Neuronal stem cell (in vitro differentiated cells): ENCODE measurements around the gene PERCC1.

Experiments
- DNase-seq: peaks from one replicate; pipeline ENCODE4 v3.0.0-alpha.2; 2013; ENCODE audit warnings: low spot score
- H2AFZ ChIP-seq: one replicate; pipeline ENCODE4 v1.6.1; 2013; ENCODE audit warnings: mild to moderate bottlenecking, low read length, inconsistent platforms
- H2AK5ac ChIP-seq: 2 replicates; pipeline ENCODE4 v1.6.1; 2013; ENCODE audit warnings: low read depth, mild to moderate bottlenecking, inconsistent platforms, low read length, moderate library complexity, mixed read lengths
- H2BK120ac ChIP-seq: 2 replicates; pipeline ENCODE4 v1.6.1; 2013; ENCODE audit warnings: low read depth, mild to moderate bottlenecking, inconsistent platforms, low read length, moderate library complexity, mixed read lengths
- H2BK12ac ChIP-seq: one replicate; pipeline ENCODE4 v1.6.1; 2013; ENCODE audit warnings: low read length, inconsistent platforms
- H2BK15ac ChIP-seq: 2 replicates; pipeline ENCODE4 v1.6.1; 2013; ENCODE audit warnings: mild to moderate bottlenecking, low read length, inconsistent platforms, mixed read lengths
- H2BK5ac ChIP-seq: one replicate; pipeline ENCODE4 v1.6.1; 2013; ENCODE audit warnings: inconsistent platforms, mild to moderate bottlenecking, low read length, moderate library complexity
- H3K14ac ChIP-seq: one replicate; pipeline ENCODE4 v1.6.1; 2013; ENCODE audit warnings: low read length, inconsistent platforms
- H3K18ac ChIP-seq: 2 replicates; pipeline ENCODE4 v1.6.1; 2013; ENCODE audit warnings: low read length, inconsistent platforms
- H3K23ac ChIP-seq: 2 replicates; pipeline ENCODE4 v1.6.1; 2013; ENCODE audit warnings: low read depth, mild to moderate bottlenecking, mixed read lengths, low read length, inconsistent platforms; ENCODE audit not compliant: poor library complexity
- H3K27ac ChIP-seq: replicated peaks from 3 replicates; pipeline ENCODE4 v1.5.1; 2013; ENCODE audit warnings: low read length, inconsistent platforms
- H3K27me3 ChIP-seq, 3 experiments: 2 replicates each; pipeline ENCODE4 v1.6.1; 2013; ENCODE audit warnings: low read length in 3 of 3, mild to moderate bottlenecking in 2 of 3, inconsistent platforms in 1 of 3, low read depth in 1 of 3, mixed read lengths in 1 of 3, moderate library complexity in 1 of 3; ENCODE audit not compliant: control insufficient read depth in 3 of 3, insufficient read depth in 3 of 3
- H3K36me3 ChIP-seq, 2 donors: replicated peaks in 1 of 2; 2 replicates each; pipeline ENCODE4 v1.6.1; 2013; ENCODE audit warnings: low read length in 2 of 2; ENCODE audit not compliant: control insufficient read depth in 2 of 2, insufficient read depth in 2 of 2
- H3K4ac ChIP-seq: 2 replicates; pipeline ENCODE4 v1.6.1; 2013; ENCODE audit warnings: inconsistent platforms, mild to moderate bottlenecking, low read length, moderate library complexity
- H3K4me1 ChIP-seq, 2 donors: 1 replicate in 1 of 2; 2 replicates in 1 of 2; pipeline ENCODE4 v1.6.1; 2013; ENCODE audit warnings: low read length in 2 of 2, low read depth in 1 of 2; ENCODE audit not compliant: control insufficient read depth in 2 of 2, insufficient read depth in 1 of 2
- H3K4me2 ChIP-seq: one replicate; pipeline ENCODE4 v1.6.1; 2013; ENCODE audit warnings: mild to moderate bottlenecking, low read length, inconsistent platforms; ENCODE audit not compliant: insufficient read depth, poor library complexity, severe bottlenecking
- H3K4me3 ChIP-seq, 2 donors: 2 replicates each; pipeline ENCODE4 v1.5.1; 2013; ENCODE audit warnings: low read length in 2 of 2, mild to moderate bottlenecking in 2 of 2, inconsistent platforms in 1 of 2, moderate library complexity in 1 of 2
- H3K79me1 ChIP-seq: one replicate; pipeline ENCODE4 v1.6.1; 2013; ENCODE audit warnings: low read depth, mild to moderate bottlenecking, inconsistent platforms, low read length, moderate library complexity
- H3K9ac ChIP-seq: one replicate; pipeline ENCODE4 v1.6.1; 2013; ENCODE audit warnings: mild to moderate bottlenecking, low read depth, low read length, inconsistent platforms; ENCODE audit not compliant: poor library complexity
- H3K9me3 ChIP-seq, 2 donors: replicated peaks in 1 of 2; 2 replicates each; pipeline versions ENCODE3 to v1.6.1; 2013; ENCODE audit warnings: low read length in 2 of 2, mild to moderate bottlenecking in 2 of 2, inconsistent platforms in 1 of 2, low read depth in 1 of 2, mixed read lengths in 1 of 2, moderate library complexity in 1 of 2; ENCODE audit not compliant: control insufficient read depth in 2 of 2, insufficient read depth in 1 of 2
- H4K8ac ChIP-seq: one replicate; pipeline ENCODE4 v1.6.1; 2013; ENCODE audit warnings: low read depth, mild to moderate bottlenecking, inconsistent platforms, low read length, moderate library complexity
- H4K91ac ChIP-seq: one replicate; pipeline ENCODE4 v1.6.1; 2013; ENCODE audit warnings: low read length, low read depth, mild to moderate bottlenecking, inconsistent platforms; ENCODE audit not compliant: poor library complexity
- WGBS, 2 donors: extraction: QIAGEN DNeasy Blood & Tissue Kit; methylation state at CpG; one replicate each; pipeline ENCODE4 v1.1.7; 2013; ENCODE audit warnings: missing lambda C conversion rate in 2 of 2, mixed read lengths in 1 of 2; ENCODE audit not compliant: insufficient read length in 2 of 2, insufficient replicate concordance in 1 of 2; ENCODE audit errors: extremely low coverage in 2 of 2; 5-methylcytosine and 5-hydroxymethylcytosine counted together

The PERCC1 gene

DNA sequence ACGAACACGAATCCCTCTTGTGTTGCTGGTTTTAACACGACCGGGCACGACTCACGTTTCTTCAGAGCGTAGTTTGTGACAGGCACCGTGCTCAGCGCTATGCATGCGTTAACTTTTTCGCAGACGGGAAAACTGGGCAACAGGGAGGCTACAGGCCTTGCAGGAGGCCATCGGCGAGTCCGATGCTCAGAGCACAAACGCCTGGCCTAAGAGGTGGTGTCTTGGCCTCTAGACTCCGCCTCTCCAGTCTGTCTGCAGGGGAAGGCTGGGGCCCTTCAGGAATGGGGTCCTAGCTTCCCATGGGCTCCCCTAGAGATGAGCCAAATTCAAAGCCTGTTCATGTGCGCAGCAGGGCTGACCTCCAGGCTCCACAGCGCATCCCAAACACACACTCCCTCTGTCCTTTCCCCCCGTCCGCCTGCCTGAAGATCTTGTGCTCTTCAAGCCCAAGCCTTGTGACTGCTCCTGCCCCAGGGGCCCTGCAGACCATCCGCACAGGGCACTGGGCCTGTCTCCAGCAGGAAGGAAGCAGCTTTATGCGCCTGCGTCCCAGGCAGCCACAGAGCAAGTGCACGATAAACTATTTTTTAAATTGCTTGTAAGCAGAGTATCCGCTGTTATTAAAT lies 40.8 kb downstream of the PERCC1 start:
- Histone ChIP-seq H3K9ac (no peak overlapping the region), H3K79me1 (peaks cover 27% of the 10 kb centered on the region), H3K4me2 (no peak overlapping the region), H2AK5ac (no peak overlapping the region), H4K91ac (no peak overlapping the region), H3K36me3 (no peaks in the 10 kb centered on the region), H4K8ac (no peak overlapping the region), H3K23ac (no peak overlapping the region), H2AFZ (no peak overlapping the region), H2BK5ac (peak overlapping the region; percentile 5), H3K18ac (no peak overlapping the region), H2BK15ac (no peak overlapping the region), H3K4me3 (no peak overlapping the region), H2BK12ac (no peak overlapping the region), H3K14ac (no peak overlapping the region), H3K4me1 (peaks cover 4 to 15% of the 10 kb centered on the region in 2 donors), H3K9me3 (no peaks in the 10 kb centered on the region), H3K4ac (no peak overlapping the region), H2BK120ac (no peak overlapping the region), H3K27me3 (no peaks in the 10 kb centered on the region), H3K27ac (no peak overlapping the region)
- no peak for DNase-seq
- WGBS, 2 donors, result no CpG with 5 or more reads among the region's 26 CpGs

DNA sequence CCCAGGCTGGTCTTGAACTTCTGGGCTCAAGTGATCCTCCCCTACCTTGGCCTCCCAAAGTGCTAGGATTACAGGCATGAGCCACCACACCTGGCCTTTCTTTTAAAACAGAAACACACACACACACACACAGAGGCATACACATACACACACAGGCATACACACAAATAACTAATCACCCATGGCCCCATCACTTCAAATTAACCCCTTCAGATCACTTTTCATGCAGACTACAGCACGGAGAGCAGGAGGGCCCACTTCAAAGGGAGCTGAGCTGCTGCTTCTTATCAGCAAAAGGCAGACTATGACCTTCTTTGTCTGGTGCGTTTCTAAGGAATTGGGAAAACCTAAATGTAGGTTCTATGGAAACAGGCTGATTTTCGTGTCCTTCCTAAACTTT lies 42.1 kb downstream of the PERCC1 start:
- Histone ChIP-seq H4K91ac (no peak overlapping the region), H2BK15ac (no peak overlapping the region), H3K27me3 (no peaks in the 10 kb centered on the region), H3K4ac (no peak overlapping the region), H3K27ac (no peak overlapping the region), H2AFZ (no peak overlapping the region), H2AK5ac (no peak overlapping the region), H3K9me3 (peaks cover 0 to 3% of the 10 kb centered on the region in 2 donors), H3K18ac (no peak overlapping the region), H3K36me3 (no peaks in the 10 kb centered on the region), H3K4me3 (no peak overlapping the region), H2BK5ac (no peak overlapping the region), H3K9ac (no peak overlapping the region), H3K4me1 (peaks cover 4 to 15% of the 10 kb centered on the region in 2 donors), H2BK120ac (no peak overlapping the region), H3K23ac (no peak overlapping the region), H3K4me2 (no peak overlapping the region), H3K79me1 (peaks cover 23% of the 10 kb centered on the region), H4K8ac (no peak overlapping the region), H3K14ac (no peak overlapping the region), H2BK12ac (no peak overlapping the region)
- no peak for DNase-seq
- WGBS, 2 donors, result no CpG with 5 or more reads among the region's 3 CpGs

DNA sequence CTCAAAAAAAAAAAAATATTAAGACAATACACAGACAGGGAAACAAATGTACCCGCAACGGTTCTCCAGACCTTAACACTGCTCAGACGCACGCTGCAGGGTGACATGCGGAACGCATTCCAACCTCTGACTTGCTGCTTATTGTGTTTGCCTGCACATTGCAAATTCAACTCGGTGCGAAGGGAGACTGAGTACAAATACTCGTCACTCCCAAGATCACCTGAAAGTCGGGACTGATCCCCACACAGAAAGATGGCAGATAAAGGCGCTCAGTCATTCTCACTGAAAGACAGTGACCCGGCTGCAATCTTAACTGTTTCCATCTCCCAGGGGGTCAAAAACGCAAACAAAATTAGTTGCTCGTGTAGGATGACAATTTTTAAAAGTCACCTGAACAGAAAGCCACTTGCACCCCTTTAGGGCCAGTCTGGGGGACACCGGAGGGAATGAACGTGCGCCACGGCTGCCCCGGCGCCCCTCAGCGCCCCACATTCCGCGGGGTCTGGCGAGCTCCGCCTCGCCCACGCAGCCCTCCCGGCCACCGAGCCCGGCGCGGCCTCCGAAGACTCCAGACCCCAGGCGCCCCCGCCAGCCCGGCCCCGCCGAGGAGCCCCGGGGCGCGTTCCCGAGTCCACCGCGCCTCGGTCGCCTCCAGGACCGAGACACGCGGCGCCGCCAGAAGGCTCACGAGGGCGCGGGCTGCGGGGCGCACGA lies 43.4 kb downstream of the PERCC1 start:
- Histone ChIP-seq H3K18ac (no peak overlapping the region), H2AK5ac (no peak overlapping the region), H3K27me3 (no peaks in the 10 kb centered on the region), H3K9ac (peak overlapping the region; percentile 98), H3K14ac (no peak overlapping the region), H3K4me1 (peaks cover 4 to 15% of the 10 kb centered on the region in 2 donors), H3K4me3 (peak overlapping the region; percentile 92 to 99), H3K27ac (no peak overlapping the region), H3K79me1 (peaks cover 19% of the 10 kb centered on the region), H2BK5ac (no peak overlapping the region), H3K9me3 (peaks cover 0 to 3% of the 10 kb centered on the region in 2 donors), H2BK15ac (no peak overlapping the region), H3K4ac (no peak overlapping the region), H3K36me3 (no peaks in the 10 kb centered on the region), H4K91ac (no peak overlapping the region), H2BK120ac (no peak overlapping the region), H2BK12ac (no peak overlapping the region), H2AFZ (peak overlapping the region; percentile 97), H4K8ac (no peak overlapping the region), H3K4me2 (peak overlapping the region; percentile 70), H3K23ac (peak overlapping the region; percentile 93)
- no CpG with 5 or more reads among the region's 57 CpGs for WGBS, 2 donors
- DNase-seq, result no peak

- peaks cover 0 to 3% of the 10 kb centered on the region in 2 donors for H3K9me3 ChIP-seq
- peaks cover 4 to 15% of the 10 kb centered on the region in 2 donors for H3K4me1 ChIP-seq
- no peak within 1 kb of the TSS for H2BK15ac ChIP-seq
- H2BK120ac ChIP-seq, result no peak within 1 kb of the TSS
- H2AFZ ChIP-seq, result peak within 1 kb of the TSS; percentile 97
- H3K4me2 ChIP-seq, result peak within 1 kb of the TSS; percentile 75
- H3K14ac ChIP-seq, result peak within 1 kb of the TSS; percentile 82
- no peaks in the 10 kb centered on the region for H3K36me3 ChIP-seq
- no peak within 1 kb of the TSS for H4K91ac ChIP-seq
- WGBS, 2 donors, result no CpG with 5 or more reads among the region's 99 CpGs
- peak within 1 kb of the TSS; percentile 73 for H2BK12ac ChIP-seq
- no peak within 1 kb of the TSS for H3K4ac ChIP-seq
- peak within 1 kb of the TSS; percentile 92 to 99 for H3K4me3 ChIP-seq
- H2BK5ac ChIP-seq, result no peak within 1 kb of the TSS
- H4K8ac ChIP-seq, result no peak within 1 kb of the TSS
- no peak within 1 kb of the TSS for H3K27ac ChIP-seq
- peak within 1 kb of the TSS; percentile 97 for H3K18ac ChIP-seq
- DNase-seq, result peak; percentile 72
- peak within 1 kb of the TSS; percentile 98 for H3K9ac ChIP-seq
- no peaks in the 10 kb centered on the region for H3K27me3 ChIP-seq
- H3K79me1 ChIP-seq, result peaks cover 15% of the 10 kb centered on the region
- H3K23ac ChIP-seq, result peak within 1 kb of the TSS; percentile 93
- peak within 1 kb of the TSS; percentile 91 for H2AK5ac ChIP-seq
Measured at GRCh38 chr16:1474796-1475551, 44.1 kb downstream of the PERCC1 start, which contains the start of gene CLCN7. TSS of gene CLCN7 (minus strand) at chr16:1475028. CDS start at chr16:1474974, 54 bp downstream.
